ENCODE results near the gene ZNF70. TPM values are rescaled to one million over a fixed set of nuclear protein-coding genes. Genes with fewer than 3 reads are reported as not detected.
A peak's percentile ranks its signal among the peaks of the same experiment; 100 is the strongest.

ZNF70 gene
- total and polyA plus RNA-seq, 2 of the 13 experiments (the other 11 are each of a cell fraction or from before 2014, with no cell fraction given): 0.62 to 3.6 TPM

- TF ChIP-seq, protein P1, sequence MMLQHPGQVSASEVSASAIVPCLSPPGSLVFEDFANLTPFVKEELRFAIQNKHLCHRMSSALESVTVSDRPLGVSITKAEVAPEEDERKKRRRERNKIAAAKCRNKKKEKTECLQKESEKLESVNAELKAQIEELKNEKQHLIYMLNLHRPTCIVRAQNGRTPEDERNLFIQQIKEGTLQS (CRISPR knock-in tag; IDR thresholded peaks at IDR 0.05): no peak
- 0 out of 2 replicates have a peak, but pooled peaks have one; percentile 31 for TF ChIP-seq PITX1 (CRISPR knock-in tag; IDR thresholded peaks at IDR 0.05)
- TF ChIP-seq NCOA5 (CRISPR knock-in tag; IDR thresholded peaks at IDR 0.05): no peak
- TF ChIP-seq NFKB2 (CRISPR knock-in tag; IDR thresholded peaks at IDR 0.05; ENCODE audit: borderline replicate concordance): no peak
- no peak for TF ChIP-seq GATAD1 (CRISPR knock-in tag; IDR thresholded peaks at IDR 0.05)
- TF ChIP-seq, protein P2, sequence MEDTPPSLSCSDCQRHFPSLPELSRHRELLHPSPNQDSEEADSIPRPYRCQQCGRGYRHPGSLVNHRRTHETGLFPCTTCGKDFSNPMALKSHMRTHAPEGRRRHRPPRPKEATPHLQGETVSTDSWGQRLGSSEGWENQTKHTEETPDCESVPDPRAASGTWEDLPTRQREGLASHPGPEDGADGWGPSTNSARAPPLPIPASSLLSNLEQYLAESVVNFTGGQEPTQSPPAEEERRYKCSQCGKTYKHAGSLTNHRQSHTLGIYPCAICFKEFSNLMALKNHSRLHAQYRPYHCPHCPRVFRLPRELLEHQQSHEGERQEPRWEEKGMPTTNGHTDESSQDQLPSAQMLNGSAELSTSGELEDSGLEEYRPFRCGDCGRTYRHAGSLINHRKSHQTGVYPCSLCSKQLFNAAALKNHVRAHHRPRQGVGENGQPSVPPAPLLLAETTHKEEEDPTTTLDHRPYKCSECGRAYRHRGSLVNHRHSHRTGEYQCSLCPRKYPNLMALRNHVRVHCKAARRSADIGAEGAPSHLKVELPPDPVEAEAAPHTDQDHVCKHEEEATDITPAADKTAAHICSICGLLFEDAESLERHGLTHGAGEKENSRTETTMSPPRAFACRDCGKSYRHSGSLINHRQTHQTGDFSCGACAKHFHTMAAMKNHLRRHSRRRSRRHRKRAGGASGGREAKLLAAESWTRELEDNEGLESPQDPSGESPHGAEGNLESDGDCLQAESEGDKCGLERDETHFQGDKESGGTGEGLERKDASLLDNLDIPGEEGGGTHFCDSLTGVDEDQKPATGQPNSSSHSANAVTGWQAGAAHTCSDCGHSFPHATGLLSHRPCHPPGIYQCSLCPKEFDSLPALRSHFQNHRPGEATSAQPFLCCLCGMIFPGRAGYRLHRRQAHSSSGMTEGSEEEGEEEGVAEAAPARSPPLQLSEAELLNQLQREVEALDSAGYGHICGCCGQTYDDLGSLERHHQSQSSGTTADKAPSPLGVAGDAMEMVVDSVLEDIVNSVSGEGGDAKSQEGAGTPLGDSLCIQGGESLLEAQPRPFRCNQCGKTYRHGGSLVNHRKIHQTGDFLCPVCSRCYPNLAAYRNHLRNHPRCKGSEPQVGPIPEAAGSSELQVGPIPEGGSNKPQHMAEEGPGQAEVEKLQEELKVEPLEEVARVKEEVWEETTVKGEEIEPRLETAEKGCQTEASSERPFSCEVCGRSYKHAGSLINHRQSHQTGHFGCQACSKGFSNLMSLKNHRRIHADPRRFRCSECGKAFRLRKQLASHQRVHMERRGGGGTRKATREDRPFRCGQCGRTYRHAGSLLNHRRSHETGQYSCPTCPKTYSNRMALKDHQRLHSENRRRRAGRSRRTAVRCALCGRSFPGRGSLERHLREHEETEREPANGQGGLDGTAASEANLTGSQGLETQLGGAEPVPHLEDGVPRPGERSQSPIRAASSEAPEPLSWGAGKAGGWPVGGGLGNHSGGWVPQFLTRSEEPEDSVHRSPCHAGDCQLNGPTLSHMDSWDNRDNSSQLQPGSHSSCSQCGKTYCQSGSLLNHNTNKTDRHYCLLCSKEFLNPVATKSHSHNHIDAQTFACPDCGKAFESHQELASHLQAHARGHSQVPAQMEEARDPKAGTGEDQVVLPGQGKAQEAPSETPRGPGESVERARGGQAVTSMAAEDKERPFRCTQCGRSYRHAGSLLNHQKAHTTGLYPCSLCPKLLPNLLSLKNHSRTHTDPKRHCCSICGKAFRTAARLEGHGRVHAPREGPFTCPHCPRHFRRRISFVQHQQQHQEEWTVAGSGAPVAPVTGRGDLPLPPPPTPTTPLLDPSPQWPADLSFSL (CRISPR knock-in tag; IDR thresholded peaks at IDR 0.05): no peak
- TF ChIP-seq ZBTB26 (CRISPR knock-in tag; IDR thresholded peaks at IDR 0.05; ENCODE audit: borderline replicate concordance): no peak
- TF ChIP-seq ZMYM3 (CRISPR knock-in tag; IDR thresholded peaks at IDR 0.05): peak; percentile 91
- TF ChIP-seq CHD4 (IDR thresholded peaks at IDR 0.05; ENCODE audit: borderline replicate concordance, low read length): peak; percentile 42; the same call in 1 of the 2 replicates
- no peak for TF ChIP-seq ZSCAN21 (CRISPR knock-in tag; IDR thresholded peaks at IDR 0.05; ENCODE audit: borderline replicate concordance)
- TF ChIP-seq THAP8 (CRISPR knock-in tag; IDR thresholded peaks at IDR 0.05; ENCODE audit: borderline replicate concordance): no peak
- TF ChIP-seq CAMTA2 (CRISPR knock-in tag; IDR thresholded peaks at IDR 0.05; ENCODE audit: borderline replicate concordance): no peak
- no peak for TF ChIP-seq NFAT5 (CRISPR knock-in tag; IDR thresholded peaks at IDR 0.05)
- no peak for TF ChIP-seq RNF2 (conservative IDR thresholded peaks at IDR 0.05; ENCODE audit: low read depth)
- no peak for TF ChIP-seq FOXP1 (IDR thresholded peaks at IDR 0.05)
- TF ChIP-seq FOXP1 (CRISPR knock-in tag; IDR thresholded peaks at IDR 0.05): no peak
- no peak for TF ChIP-seq SNAPC2 (CRISPR knock-in tag; IDR thresholded peaks at IDR 0.05)
Observed at GRCh38 chr22:23774922-23775436, 24.1 kb upstream of the ZNF70 start (continued).
